Duodenal mucosa (tissue), 2 donors: ENCODE measurements around the gene CLN6.
"Not testable (repeated sequence)": the region's sequence is repeated elsewhere in the genome, so short reads cannot be mapped to it uniquely, and the experiment has no call there.

ENCODE experiments used
- H3K27ac ChIP-seq: one replicate; pipeline ENCODE4 v1.7.0; 2013; ENCODE audit warnings: low read depth, low read length
- H3K27me3 ChIP-seq, 2 donors: one replicate each; pipeline ENCODE4 v1.7.0; 2013; ENCODE audit warnings: low read length in 2 of 2, control low read depth in 1 of 2; ENCODE audit not compliant: insufficient read depth in 2 of 2, control insufficient read depth in 1 of 2
- H3K36me3 ChIP-seq, 2 donors: one replicate each; pipeline ENCODE4 v1.7.0; 2013; ENCODE audit warnings: low read length in 2 of 2, control low read depth in 1 of 2; ENCODE audit not compliant: insufficient read depth in 2 of 2, control insufficient read depth in 1 of 2
- H3K4me1 ChIP-seq, 2 donors: one replicate each; pipeline ENCODE4 v1.7.0; 2013; ENCODE audit warnings: low read length in 2 of 2, control low read depth in 1 of 2; ENCODE audit not compliant: insufficient read depth in 2 of 2, control insufficient read depth in 1 of 2
- H3K4me3 ChIP-seq, 2 donors: one replicate each; pipeline ENCODE4 v1.7.0; 2013; ENCODE audit warnings: low read length in 2 of 2, low read depth in 1 of 2
- H3K9ac ChIP-seq, 2 donors: one replicate each; pipeline ENCODE4 v1.7.0; 2013; ENCODE audit warnings: low read length in 2 of 2, low read depth in 1 of 2
- H3K9me3 ChIP-seq, 2 donors: one replicate each; pipeline ENCODE4 v1.7.0; 2013; ENCODE audit warnings: low read length in 2 of 2, control low read depth in 1 of 2; ENCODE audit not compliant: control insufficient read depth in 1 of 2

The CLN6 gene

GRCh38 chr15:68207176-68207935 is 22.2 kb downstream of the CLN6 start:
- Histone ChIP-seq H3K27ac (no peak overlapping the region), H3K4me3 (no peak overlapping the region), H3K27me3 (no peaks in the 10 kb centered on the region), H3K9me3 (no peaks in the 10 kb centered on the region), H3K36me3 (no peaks in the 10 kb centered on the region), H3K4me1 (peaks cover 31 to 45% of the 10 kb centered on the region in 2 donors), H3K9ac (no peak overlapping the region)

- peak overlapping the region in 1 of 2 donors; percentile 33 for H3K9ac ChIP-seq
- peaks cover 37 to 51% of the 10 kb centered on the region in 2 donors for H3K4me1 ChIP-seq
- no peaks in the 10 kb centered on the region for H3K27me3 ChIP-seq
- no peaks in the 10 kb centered on the region for H3K36me3 ChIP-seq
- no peak overlapping the region for H3K27ac ChIP-seq
- H3K4me3 ChIP-seq = no peak overlapping the region
- no peaks in the 10 kb centered on the region for H3K9me3 ChIP-seq
These were observed 22.8 kb downstream of the CLN6 start for GRCh38 chr15:68206711-68207151.

GRCh38 chr15:68205954-68206539 is 23.5 kb downstream of the CLN6 start:
- no peaks in the 10 kb centered on the region for H3K36me3 ChIP-seq
- peak overlapping the region; percentile 68 to 73 for H3K9ac ChIP-seq
- peak overlapping the region; percentile 86 for H3K27ac ChIP-seq
- H3K4me1 ChIP-seq = peaks cover 43 to 56% of the 10 kb centered on the region in 2 donors
- H3K27me3 ChIP-seq = no peaks in the 10 kb centered on the region
- no peaks in the 10 kb centered on the region for H3K9me3 ChIP-seq
- H3K4me3 ChIP-seq = peak overlapping the region; percentile 82 to 94

- H3K9me3 ChIP-seq = no peaks in the 10 kb centered on the region
- H3K4me1 ChIP-seq = peaks cover 45 to 56% of the 10 kb centered on the region in 2 donors
- no peaks in the 10 kb centered on the region for H3K36me3 ChIP-seq
- peak overlapping the region; percentile 86 for H3K27ac ChIP-seq
- H3K27me3 ChIP-seq = no peaks in the 10 kb centered on the region
- H3K9ac ChIP-seq = peak overlapping the region; percentile 68 to 73
- H3K4me3 ChIP-seq = peak overlapping the region; percentile 82 to 94
These were observed 24.0 kb downstream of the CLN6 start for GRCh38 chr15:68205558-68205944.

- no peaks in the 10 kb centered on the region for H3K9me3 ChIP-seq
- peaks cover 45 to 61% of the 10 kb centered on the region in 2 donors for H3K4me1 ChIP-seq
- peak within 1 kb of the TSS; percentile 82 to 94 for H3K4me3 ChIP-seq
- peak within 1 kb of the TSS; percentile 73 to 83 for H3K9ac ChIP-seq
- no peaks in the 10 kb centered on the region for H3K36me3 ChIP-seq
- peak within 1 kb of the TSS; percentile 86 for H3K27ac ChIP-seq
- H3K27me3 ChIP-seq = no peaks in the 10 kb centered on the region
These were observed 24.6 kb downstream of the CLN6 start, which contains the start of gene CALML4 for GRCh38 chr15:68204776-68205557. Gene CALML4 (minus strand): TSS chr15:68205332. CDS start chr15:68205247, 85 bp downstream.

GRCh38 chr15:68204361-68204760 is 25.2 kb downstream of the CLN6 start:
- Histone ChIP-seq H3K9ac (peak overlapping the region; percentile 73 to 83), H3K4me3 (peak overlapping the region; percentile 82 to 94), H3K4me1 (peaks cover 42 to 62% of the 10 kb centered on the region in 2 donors), H3K27ac (no peak overlapping the region), H3K27me3 (no peaks in the 10 kb centered on the region), H3K9me3 (no peaks in the 10 kb centered on the region), H3K36me3 (no peaks in the 10 kb centered on the region)

- Histone ChIP-seq H3K4me1 (peaks cover 42 to 58% of the 10 kb centered on the region in 2 donors), H3K27me3 (no peaks in the 10 kb centered on the region), H3K9ac (peak overlapping the region; percentile 73 to 83), H3K9me3 (no peaks in the 10 kb centered on the region), H3K36me3 (no peaks in the 10 kb centered on the region), H3K27ac (no peak overlapping the region), H3K4me3 (peak overlapping the region; percentile 82 to 94)
These were observed 25.6 kb downstream of the CLN6 start for GRCh38 chr15:68203956-68204355.

GRCh38 chr15:68203486-68203885 is 26.0 kb downstream of the CLN6 start:
- no peaks in the 10 kb centered on the region for H3K9me3 ChIP-seq
- no peak overlapping the region for H3K27ac ChIP-seq
- no peaks in the 10 kb centered on the region for H3K36me3 ChIP-seq
- H3K4me3 ChIP-seq = peak overlapping the region; percentile 82 to 94
- H3K27me3 ChIP-seq = no peaks in the 10 kb centered on the region
- H3K9ac ChIP-seq = peak overlapping the region; percentile 73 to 83
- H3K4me1 ChIP-seq = peaks cover 42 to 57% of the 10 kb centered on the region in 2 donors

GRCh38 chr15:68202994-68203393 is 26.5 kb downstream of the CLN6 start:
- H3K36me3 ChIP-seq, H3K27me3 ChIP-seq, H3K9me3 ChIP-seq, H3K27ac ChIP-seq: not testable (repeated sequence)
- peak overlapping the region in 1 of 2 donors; percentile 83 for H3K9ac ChIP-seq
- peak overlapping the region; percentile 82 to 94 for H3K4me3 ChIP-seq
- peaks cover 42 to 60% of the 10 kb centered on the region in 2 donors for H3K4me1 ChIP-seq

- peak overlapping the region in 1 of 2 donors; percentile 32 for H3K9ac ChIP-seq
- H3K27me3 ChIP-seq = no peaks in the 10 kb centered on the region
- H3K9me3 ChIP-seq = no peaks in the 10 kb centered on the region
- peaks cover 0 to 12% of the 10 kb centered on the region in 2 donors for H3K36me3 ChIP-seq
- peak overlapping the region; percentile 18 to 28 for H3K4me3 ChIP-seq
- H3K4me1 ChIP-seq = peaks cover 41 to 60% of the 10 kb centered on the region in 2 donors
- no peak overlapping the region for H3K27ac ChIP-seq
These were observed 27.7 kb downstream of the CLN6 start for GRCh38 chr15:68201879-68202261.
